Common myeloid progenitor, CD34-positive (primary cell): ENCODE results near the gene SH3GL1. TPM values are rescaled to one million over a fixed set of nuclear protein-coding genes. Genes with fewer than 3 reads are reported as not detected.

Source experiments
- CTCF ChIA-PET: fragments of 350-600 bp; sonication (Branson Sonifier 250); formaldehyde crosslinking; loops from one replicate; lab custom pipeline; 2021; ENCODE audit warnings: antibody characterized with exemption; lab: Charles Lee
- POLR2A ChIA-PET: fragments of 350-600 bp; sonication (Branson Sonifier 250); formaldehyde crosslinking; loops from one replicate; lab custom pipeline; 2021; ENCODE audit warnings: antibody characterized with exemption; lab: Charles Lee
- DNase-seq, 3 donors: peaks; one replicate each; pipeline versions ENCODE4 v3.0.0 to v3.0.0-alpha.2; 2013
- H3K27ac ChIP-seq, 2 experiments: 1 replicate in 1 of 2; 2 replicates in 1 of 2; pipeline ENCODE4 v1.7.0; 2013; ENCODE audit warnings: inconsistent platforms in 2 of 2, low read length in 2 of 2, mild to moderate bottlenecking in 2 of 2, low read depth in 1 of 2, moderate library complexity in 1 of 2; ENCODE audit not compliant: severe bottlenecking in 2 of 2, insufficient read depth in 1 of 2, poor library complexity in 1 of 2
- H3K27me3 ChIP-seq, 5 experiments: replicated peaks in 2 of 5; 1 replicate in 3 of 5; 2 replicates in 2 of 5; pipeline versions ENCODE4 v1.6.1 to v1.7.0; 2013; ENCODE audit warnings: low read length in 4 of 5, mild to moderate bottlenecking in 2 of 5, moderate library complexity in 2 of 5, inconsistent platforms in 1 of 5; ENCODE audit not compliant: insufficient read depth in 5 of 5, control insufficient read depth in 4 of 5
- H3K36me3 ChIP-seq, 4 experiments: 1 replicate in 2 of 4; 2 replicates in 2 of 4; pipeline versions ENCODE4 v1.6.1 to v1.7.0; 2013; ENCODE audit warnings: low read length in 3 of 4, control low read depth in 1 of 4, mild to moderate bottlenecking in 1 of 4; ENCODE audit not compliant: control insufficient read depth in 4 of 4, insufficient read depth in 4 of 4
- H3K4me1 ChIP-seq, 4 experiments: 1 replicate in 3 of 4; 2 replicates in 1 of 4; pipeline versions ENCODE4 v1.6.1 to v1.7.1; 2013; ENCODE audit warnings: low read length in 3 of 4, mild to moderate bottlenecking in 3 of 4, control low read depth in 1 of 4, inconsistent platforms in 1 of 4, moderate library complexity in 1 of 4; ENCODE audit not compliant: control insufficient read depth in 4 of 4, insufficient read depth in 4 of 4; ENCODE audit errors: control extremely low read depth in 1 of 4
- H3K4me3 ChIP-seq, 7 experiments: 1 replicate in 4 of 7; 2 replicates in 3 of 7; pipeline versions ENCODE4 v1.5.1 to v1.7.0; 2013; ENCODE audit warnings: mild to moderate bottlenecking in 7 of 7, low read length in 6 of 7, moderate library complexity in 6 of 7, inconsistent platforms in 2 of 7, low read depth in 2 of 7, control low read depth in 1 of 7; ENCODE audit not compliant: insufficient read depth in 4 of 7, control insufficient read depth in 1 of 7; ENCODE audit errors: extremely low read depth in 1 of 7
- H3K9me3 ChIP-seq, 5 experiments: 1 replicate in 4 of 5; 2 replicates in 1 of 5; pipeline versions ENCODE4 v1.6.1 to v1.7.1; 2013; ENCODE audit warnings: low read length in 4 of 5, mild to moderate bottlenecking in 2 of 5, inconsistent platforms in 1 of 5, low read depth in 1 of 5, moderate library complexity in 1 of 5; ENCODE audit not compliant: control insufficient read depth in 4 of 5, insufficient read depth in 2 of 5; ENCODE audit errors: control extremely low read depth in 1 of 5
- WGBS: methylation state at CpG from one replicate; pipeline ENCODE4 v1.1.5; 2013; ENCODE audit not compliant: insufficient coverage; 5-methylcytosine and 5-hydroxymethylcytosine counted together
- polyA plus RNA-seq: library from polyadenylated mRNA; unstranded; fragments of 120-200 nt; gene quantifications from one replicate; pipeline ENCODE4 v1.2.1, GENCODE V29; 2013

Gene SH3GL1
- 17.0 TPM for polyA plus RNA-seq

- CTCF ChIA-PET, result interaction anchor here (0.6 to 2.9 kb wide), 12 partner anchors 9 to 74 kb away, joined by 3 to 23 read pairs (median 4); no protein-coding TSS in a partner anchor
- Histone ChIP-seq H3K4me3 (peak within 1 kb of the TSS; percentile 67 to 93 (median 85)), H3K27ac (peak within 1 kb of the TSS; percentile 86 to 96), H3K9me3 (no peaks in the 10 kb centered on the region), H3K36me3 (peaks cover 0 to 24% (median 7%) of the 10 kb centered on the region in 4 experiments), H3K27me3 (no peaks in the 10 kb centered on the region), H3K4me1 (peaks cover 8 to 47% (median 37%) of the 10 kb centered on the region in 4 experiments)
- 0% methylated on average over 45 of the region's 90 CpGs for WGBS
- POLR2A ChIA-PET, result interaction anchor here (0.8 to 1.0 kb wide), 5 partner anchors 10 to 72 kb away, joined by 3 to 6 read pairs (median 4); no protein-coding TSS in a partner anchor
- peak; percentile 93 to 96 (median 95) for DNase-seq
Measured at GRCh38 chr19:4400135-4400936, at the start of gene SH3GL1. SH3GL1 (minus strand) TSS chr19:4400547; CDS start chr19:4400368, 179 bp downstream.

GRCh38 chr19:4449639-4450028 lies 49.3 kb upstream of the SH3GL1 start:
- Histone ChIP-seq H3K4me1 (no peaks in the 10 kb centered on the region), H3K27me3 (no peaks in the 10 kb centered on the region), H3K9me3 (no peaks in the 10 kb centered on the region), H3K4me3 (no peak overlapping the region), H3K27ac (no peak overlapping the region), H3K36me3 (peaks cover 8 to 86% (median 65%) of the 10 kb centered on the region in 4 experiments)
- POLR2A ChIA-PET, result no interaction called here
- DNase-seq, result no peak
- WGBS, result 94% methylated on average over 8 of the region's 9 CpGs
- CTCF ChIA-PET, result interaction anchor here (0.7 kb wide), 1 partner anchor 10 kb away, joined by 3 read pairs; no protein-coding TSS in a partner anchor

- peaks cover 8 to 89% (median 67%) of the 10 kb centered on the region in 4 experiments for H3K36me3 ChIP-seq
- no peaks in the 10 kb centered on the region for H3K27me3 ChIP-seq
- no peak for DNase-seq
- no peak overlapping the region for H3K4me3 ChIP-seq
- H3K27ac ChIP-seq, result no peak overlapping the region
- H3K9me3 ChIP-seq, result no peaks in the 10 kb centered on the region
- 95% methylated on average over 23 of the region's 24 CpGs for WGBS
- no peaks in the 10 kb centered on the region for H3K4me1 ChIP-seq
- CTCF ChIA-PET, result interaction anchor here (0.7 kb wide), 1 partner anchor 10 kb away, joined by 3 read pairs; no protein-coding TSS in a partner anchor
- POLR2A ChIA-PET, result no interaction called here
Measured at GRCh38 chr19:4449022-4449638, 48.8 kb upstream of the SH3GL1 start.

- POLR2A ChIA-PET, result no interaction called here
- WGBS, result 96% methylated on average over 29 of the region's 30 CpGs
- CTCF ChIA-PET, result no interaction called here
Measured at GRCh38 chr19:4448147-4448985, 48.0 kb upstream of the SH3GL1 start.

GRCh38 chr19:4447327-4448146 lies 47.2 kb upstream of the SH3GL1 start:
- H3K36me3 ChIP-seq, result peaks cover 8 to 88% (median 62%) of the 10 kb centered on the region in 4 experiments
- over 99% methylated on average over 25 of the region's 28 CpGs for WGBS
- peaks cover 0 to 2% (median 1%) of the 10 kb centered on the region in 4 experiments for H3K4me1 ChIP-seq
- no peak for DNase-seq
- no peak overlapping the region for H3K27ac ChIP-seq
- no peaks in the 10 kb centered on the region for H3K27me3 ChIP-seq
- H3K4me3 ChIP-seq, result no peak overlapping the region
- H3K9me3 ChIP-seq, result no peaks in the 10 kb centered on the region
- POLR2A ChIA-PET, result no interaction called here
- CTCF ChIA-PET, result no interaction called here

More at GRCh38 chr19:4448147-4448985, 48.0 kb upstream of the SH3GL1 start:
- no peaks in the 10 kb centered on the region for H3K4me1 ChIP-seq
- no peaks in the 10 kb centered on the region for H3K9me3 ChIP-seq
- peaks cover 8 to 91% (median 68%) of the 10 kb centered on the region in 4 experiments for H3K36me3 ChIP-seq
- H3K4me3 ChIP-seq, result no peak overlapping the region
- no peak for DNase-seq
- no peak overlapping the region for H3K27ac ChIP-seq
- no peaks in the 10 kb centered on the region for H3K27me3 ChIP-seq

GRCh38 chr19:4446704-4447200 lies 46.4 kb upstream of the SH3GL1 start:
- H3K4me3 ChIP-seq, result no peak overlapping the region
- H3K36me3 ChIP-seq, result peaks cover 5 to 91% (median 57%) of the 10 kb centered on the region in 4 experiments
- ChIA-PET CTCF (no interaction called here), POLR2A (no interaction called here)
- no peaks in the 10 kb centered on the region for H3K27me3 ChIP-seq
- peaks cover 0 to 9% (median 5%) of the 10 kb centered on the region in 4 experiments for H3K4me1 ChIP-seq
- WGBS, result 89% methylated on average over 13 of the region's 15 CpGs
- no peaks in the 10 kb centered on the region for H3K9me3 ChIP-seq
- DNase-seq, result no peak
- no peak overlapping the region for H3K27ac ChIP-seq
